ENCODE data around the gene KANK4. TPM values are rescaled to one million over a fixed set of nuclear protein-coding genes. Genes with fewer than 3 reads are reported as not detected.

The KANK4 gene
- total RNA-seq, 4 donors from 2014 or later: 14.5 TPM; not detected in 3

DNA sequence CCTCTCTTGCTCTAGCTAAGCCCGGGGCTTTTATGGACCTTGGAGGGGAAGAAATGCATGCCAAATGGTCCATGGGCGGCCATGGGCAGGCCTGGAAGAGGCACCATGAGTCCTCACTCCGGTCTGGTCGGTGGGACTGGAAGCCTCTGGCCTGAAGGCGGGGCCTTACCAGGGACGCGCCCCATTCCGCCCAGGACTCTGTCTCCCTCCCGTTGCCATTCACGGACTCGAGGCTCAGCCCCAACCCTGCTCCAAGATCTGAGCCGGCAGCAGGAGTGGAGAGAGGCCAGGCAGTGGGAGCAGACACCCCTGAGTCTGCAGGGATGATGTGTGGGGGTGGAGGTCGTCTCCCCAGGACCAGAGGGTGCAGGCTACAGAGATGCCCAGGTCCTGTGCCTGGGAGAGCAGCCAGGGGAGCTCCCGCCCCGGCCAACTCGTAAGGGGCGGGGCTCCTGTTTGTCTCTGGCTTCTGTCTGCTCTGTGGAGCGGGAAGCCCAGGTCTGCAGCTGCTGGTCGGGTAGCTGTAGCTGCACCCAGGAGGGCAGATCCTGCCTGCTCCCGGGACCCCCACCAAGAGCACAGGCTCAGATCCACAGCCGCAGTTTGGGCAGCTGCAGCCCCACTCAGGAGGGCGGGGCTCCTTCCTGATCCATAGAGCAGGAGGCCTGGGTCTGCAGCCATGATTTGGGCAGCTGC lies 8.3 kb upstream of the KANK4 start:
- intact Hi-C loops (cut with DNase I; ENCODE audit: low total_unique reads): no loop called here
- TF ChIP-seq, protein P1, sequence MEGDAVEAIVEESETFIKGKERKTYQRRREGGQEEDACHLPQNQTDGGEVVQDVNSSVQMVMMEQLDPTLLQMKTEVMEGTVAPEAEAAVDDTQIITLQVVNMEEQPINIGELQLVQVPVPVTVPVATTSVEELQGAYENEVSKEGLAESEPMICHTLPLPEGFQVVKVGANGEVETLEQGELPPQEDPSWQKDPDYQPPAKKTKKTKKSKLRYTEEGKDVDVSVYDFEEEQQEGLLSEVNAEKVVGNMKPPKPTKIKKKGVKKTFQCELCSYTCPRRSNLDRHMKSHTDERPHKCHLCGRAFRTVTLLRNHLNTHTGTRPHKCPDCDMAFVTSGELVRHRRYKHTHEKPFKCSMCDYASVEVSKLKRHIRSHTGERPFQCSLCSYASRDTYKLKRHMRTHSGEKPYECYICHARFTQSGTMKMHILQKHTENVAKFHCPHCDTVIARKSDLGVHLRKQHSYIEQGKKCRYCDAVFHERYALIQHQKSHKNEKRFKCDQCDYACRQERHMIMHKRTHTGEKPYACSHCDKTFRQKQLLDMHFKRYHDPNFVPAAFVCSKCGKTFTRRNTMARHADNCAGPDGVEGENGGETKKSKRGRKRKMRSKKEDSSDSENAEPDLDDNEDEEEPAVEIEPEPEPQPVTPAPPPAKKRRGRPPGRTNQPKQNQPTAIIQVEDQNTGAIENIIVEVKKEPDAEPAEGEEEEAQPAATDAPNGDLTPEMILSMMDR (IDR thresholded peaks at IDR 0.05): no peak
- no peaks in the 10 kb centered on the region for H3K27me3 ChIP-seq
- no peaks in the 10 kb centered on the region for H3K4me1 ChIP-seq
- no peaks in the 10 kb centered on the region for H3K36me3 ChIP-seq
- no peaks in the 10 kb centered on the region for H3K9me3 ChIP-seq
- DNase-seq: no peak
- no peak overlapping the region for H3K4me3 ChIP-seq
- no peak overlapping the region for H3K27ac ChIP-seq

DNA sequence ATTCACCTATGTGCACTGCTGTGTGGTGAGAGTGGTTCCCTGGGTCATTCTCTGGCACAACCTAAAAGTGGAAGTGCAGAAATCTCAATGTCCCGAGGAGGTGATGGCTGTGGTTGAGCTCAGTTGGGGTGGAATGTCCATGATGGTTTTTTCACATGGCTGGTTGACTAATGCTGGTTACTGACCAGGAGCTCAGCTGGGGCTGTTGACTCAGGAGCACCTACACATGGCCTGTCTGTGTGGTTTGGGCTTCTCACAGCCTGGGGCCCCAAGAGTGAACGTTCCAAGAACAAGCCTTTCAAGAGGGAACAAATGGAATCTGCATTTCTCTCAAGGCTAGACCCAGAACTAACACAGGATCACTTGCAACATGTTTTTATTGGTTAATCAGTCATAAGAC lies 6.4 kb upstream of the KANK4 start:
- H3K36me3 ChIP-seq: no peaks in the 10 kb centered on the region
- no peak overlapping the region for H3K4me3 ChIP-seq
- intact Hi-C loops (cut with DNase I; ENCODE audit: low total_unique reads): no loop called here
- no peak for TF ChIP-seq POLR2A (IDR thresholded peaks at IDR 0.05)
- TF ChIP-seq, protein P1 (IDR thresholded peaks at IDR 0.05): no peak
- H3K4me1 ChIP-seq: no peaks in the 10 kb centered on the region
- no peak overlapping the region for H3K27ac ChIP-seq
- H3K9me3 ChIP-seq: no peaks in the 10 kb centered on the region
- no peaks in the 10 kb centered on the region for H3K27me3 ChIP-seq
- no peak for DNase-seq

DNA sequence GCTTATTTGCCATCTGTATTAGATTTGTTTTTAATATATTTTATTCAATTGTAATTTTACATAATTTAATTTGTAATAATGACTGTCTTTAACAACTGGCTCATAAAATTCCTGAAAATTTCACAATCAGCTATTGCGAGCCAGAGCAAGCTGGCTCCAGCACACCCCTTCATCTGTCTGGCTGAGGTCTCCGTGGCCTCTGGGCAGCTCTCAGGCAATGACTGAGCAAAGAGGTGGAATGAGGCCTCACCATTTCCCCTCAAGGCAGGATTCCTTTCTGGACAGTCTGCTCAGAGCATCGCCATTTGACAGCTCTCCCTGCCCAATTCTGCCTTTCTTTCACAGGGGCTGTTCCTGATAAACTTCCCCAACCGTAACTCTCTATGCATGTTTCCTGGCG lies 5.8 kb upstream of the KANK4 start:
- intact Hi-C loops (cut with DNase I; ENCODE audit: low total_unique reads): no loop called here
- Histone ChIP-seq H3K36me3 (no peaks in the 10 kb centered on the region), H3K27me3 (no peaks in the 10 kb centered on the region), H3K27ac (no peak overlapping the region), H3K4me1 (no peaks in the 10 kb centered on the region), H3K9me3 (no peaks in the 10 kb centered on the region), H3K4me3 (no peak overlapping the region)
- no peak for TF ChIP-seq POLR2A (IDR thresholded peaks at IDR 0.05)
- TF ChIP-seq, protein P1 (IDR thresholded peaks at IDR 0.05): no peak
- DNase-seq: no peak

DNA sequence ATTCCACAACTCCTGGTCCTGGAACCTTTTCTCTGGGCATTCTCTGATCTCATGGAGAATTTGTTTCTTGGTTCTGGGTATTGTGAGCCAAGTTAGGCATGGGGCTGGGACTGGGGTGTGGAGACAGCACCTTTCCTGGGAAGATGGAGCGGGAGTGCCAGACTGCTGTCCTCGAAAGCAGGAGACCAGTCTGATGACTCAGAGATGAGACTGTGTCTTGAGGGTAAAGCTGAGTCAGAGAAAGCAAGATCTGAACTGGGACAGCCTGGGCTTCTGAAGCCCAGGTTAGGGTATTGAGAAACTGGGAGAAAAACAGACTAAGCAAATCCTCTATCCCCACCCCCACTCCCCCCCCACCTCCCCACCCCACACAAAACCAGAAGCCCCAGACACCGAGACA lies 2.2 kb upstream of the KANK4 start:
- H3K27ac ChIP-seq: no peak overlapping the region
- no peak for TF ChIP-seq POLR2A (IDR thresholded peaks at IDR 0.05)
- TF ChIP-seq, protein P1 (IDR thresholded peaks at IDR 0.05): no peak
- intact Hi-C loops (cut with DNase I; ENCODE audit: low total_unique reads): no loop called here

DNA sequence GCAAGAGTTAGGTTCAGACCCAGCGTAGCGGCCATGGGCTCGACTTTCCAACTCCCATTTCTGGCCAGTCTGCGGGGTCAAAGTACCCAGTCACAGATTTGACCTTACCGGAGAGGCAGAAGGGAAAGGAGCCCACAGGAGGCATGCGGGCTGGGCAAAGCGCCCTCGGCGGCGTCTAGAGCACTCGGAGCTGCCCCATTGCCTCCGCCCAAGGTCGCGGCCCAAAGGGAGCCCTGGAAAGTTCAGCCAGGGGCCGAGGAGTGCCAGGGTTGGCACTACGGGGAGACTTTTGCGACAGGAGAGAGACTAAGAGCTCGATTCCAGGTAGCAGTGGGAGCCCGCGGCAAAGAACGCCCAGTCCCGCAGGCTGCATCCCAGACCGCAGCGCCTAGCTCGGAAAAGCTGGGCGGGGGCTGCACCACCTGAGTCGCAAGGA lies 896 bp downstream of the KANK4 start:
- intact Hi-C loops (cut with DNase I; ENCODE audit: low total_unique reads): no loop called here
- Histone ChIP-seq H3K4me1 (peaks cover 0 to 8% of the 10 kb centered on the region in 2 donors), H3K27ac (no peak overlapping the region)

More for the DNA sequence above, 2.2 kb upstream of the KANK4 start:
- no peak overlapping the region for H3K4me3 ChIP-seq
- peaks cover 0 to 6% of the 10 kb centered on the region in 2 donors for H3K27me3 ChIP-seq
- DNase-seq: no peak
- H3K36me3 ChIP-seq: no peaks in the 10 kb centered on the region
- H3K9me3 ChIP-seq: no peaks in the 10 kb centered on the region
- H3K4me1 ChIP-seq: peaks cover 0 to 8% of the 10 kb centered on the region in 2 donors

More for the DNA sequence above, 896 bp downstream of the KANK4 start:
- H3K36me3 ChIP-seq: no peaks in the 10 kb centered on the region
- TF ChIP-seq POLR2A (IDR thresholded peaks at IDR 0.05): no peak
- TF ChIP-seq, protein P1 (IDR thresholded peaks at IDR 0.05): no peak
- H3K27me3 ChIP-seq: peaks cover 0 to 6% of the 10 kb centered on the region in 2 donors
- no peak for DNase-seq
- H3K9me3 ChIP-seq: no peaks in the 10 kb centered on the region
- no peak overlapping the region for H3K4me3 ChIP-seq

Data from uterus (tissue), 4 donors.